HG03469 (cell line): ENCODE data around the gene MEG3.

Experiments
- ATAC-seq: cut with Tn5 transposase; IDR thresholded peaks from one replicate; pipeline ENCODE4 v1.9.1; 2021; ENCODE audit warnings: mild to moderate bottlenecking, moderate library complexity, moderate number of reproducible peaks; ENCODE audit not compliant: unreplicated experiment

The MEG3 gene

GRCh38 chr14:100878271-100879146, 52.6 kb downstream of the MEG3 start:
- no peak for ATAC-seq

- no peak for ATAC-seq
These were observed 53.3 kb downstream of the MEG3 start for GRCh38 chr14:100879194-100879593.

GRCh38 chr14:100879782-100880181, 53.9 kb downstream of the MEG3 start:
- ATAC-seq: no peak

- no peak for ATAC-seq
These were observed 54.6 kb downstream of the MEG3 start for GRCh38 chr14:100880271-100881101.

GRCh38 chr14:100881211-100882025, 55.5 kb downstream of the MEG3 start:
- no peak for ATAC-seq

GRCh38 chr14:100882026-100882967, 56.4 kb downstream of the MEG3 start:
- no peak for ATAC-seq

GRCh38 chr14:100882991-100883788, 57.3 kb downstream of the MEG3 start:
- ATAC-seq: no peak

- no peak for ATAC-seq
These were observed 57.8 kb downstream of the MEG3 start for GRCh38 chr14:100883789-100884101.

GRCh38 chr14:100884456-100884855, 58.5 kb downstream of the MEG3 start:
- ATAC-seq: no peak

GRCh38 chr14:100885196-100885595, 59.3 kb downstream of the MEG3 start:
- ATAC-seq: no peak

- no peak for ATAC-seq
These were observed 59.7 kb downstream of the MEG3 start for GRCh38 chr14:100885617-100886016.

GRCh38 chr14:100887728-100888335, 61.9 kb downstream of the MEG3 start:
- ATAC-seq: no peak

- no peak for ATAC-seq
These were observed 62.9 kb downstream of the MEG3 start for GRCh38 chr14:100888789-100889315.

GRCh38 chr14:100889641-100890040, 63.7 kb downstream of the MEG3 start:
- ATAC-seq: no peak

GRCh38 chr14:100890061-100890850, 64.3 kb downstream of the MEG3 start:
- no peak for ATAC-seq

- ATAC-seq: no peak
These were observed 65.1 kb downstream of the MEG3 start for GRCh38 chr14:100891051-100891450.

- no peak for ATAC-seq
These were observed 65.9 kb downstream of the MEG3 start for GRCh38 chr14:100891501-100892445.
